Naive B cell (primary cell): ENCODE data around the gene ALDH3B2. TPM values are rescaled to one million over a fixed set of nuclear protein-coding genes. Genes with fewer than 3 reads are reported as not detected.
A peak's percentile ranks its signal among the peaks of the same experiment; 100 is the strongest.
"Not testable (repeated sequence)": the region's sequence is repeated elsewhere in the genome, so short reads cannot be mapped to it uniquely, and the experiment has no call there.

ENCODE experiments used
- ATAC-seq, 2 donors: fragments of 150-1000 bp; cut with Tn5 transposase; 2 replicates each; pipeline ENCODE4 v1.10.0; 2021; ENCODE audit warnings: low read depth in 2 of 2, mild to moderate bottlenecking in 2 of 2, moderate library complexity in 2 of 2
- DNase-seq: peaks from one replicate; pipeline ENCODE4 v3.0.0; 2022
- H3K27ac Mint-ChIP-seq, 6 donors: one replicate each; pipeline ENCODE4 v1.8.0; 2020 to 2022; ENCODE audit warnings: mild to moderate bottlenecking in 6 of 6, mixed read lengths in 6 of 6, moderate library complexity in 5 of 6, inconsistent platforms in 2 of 6
- H3K27me3 Mint-ChIP-seq, 3 donors: one replicate each; pipeline ENCODE4 v1.8.0; 2021 to 2022; ENCODE audit warnings: mixed read lengths in 3 of 3, mild to moderate bottlenecking in 1 of 3
- H3K36me3 Mint-ChIP-seq, 2 donors: one replicate each; pipeline ENCODE4 v1.8.0; 2020 to 2022; ENCODE audit warnings: mixed read lengths in 2 of 2, inconsistent platforms in 1 of 2, mild to moderate bottlenecking in 1 of 2
- H3K4me1 Mint-ChIP-seq, 3 donors: one replicate each; pipeline ENCODE4 v1.8.0; 2020 to 2022; ENCODE audit warnings: mixed read lengths in 3 of 3, inconsistent platforms in 1 of 3, mild to moderate bottlenecking in 1 of 3, moderate library complexity in 1 of 3
- H3K4me3 Mint-ChIP-seq, 8 donors: one replicate each; pipeline ENCODE4 v1.8.0; 2020 to 2022; ENCODE audit warnings: mild to moderate bottlenecking in 8 of 8, mixed read lengths in 8 of 8, moderate library complexity in 8 of 8, inconsistent platforms in 2 of 8
- H3K9me3 Mint-ChIP-seq, 7 donors: one replicate each; pipeline ENCODE4 v1.8.0; 2020 to 2022; ENCODE audit warnings: mixed read lengths in 7 of 7, mild to moderate bottlenecking in 5 of 7, inconsistent platforms in 2 of 7, moderate library complexity in 1 of 7
- polyA plus RNA-seq, 6 donors: library from polyadenylated mRNA; unstranded; fragments of 300-500 nt; fragmentation: Illumina TruSeq; gene quantifications; one replicate each; pipeline ENCODE4 v1.2.3, GENCODE V29; 2021; ENCODE audit warnings: low read depth in 6 of 6

ALDH3B2 gene
- polyA plus RNA-seq, 6 donors from 2014 or later: 0.30 to 2.4 (median 1.1) TPM; not detected in 3

DNA sequence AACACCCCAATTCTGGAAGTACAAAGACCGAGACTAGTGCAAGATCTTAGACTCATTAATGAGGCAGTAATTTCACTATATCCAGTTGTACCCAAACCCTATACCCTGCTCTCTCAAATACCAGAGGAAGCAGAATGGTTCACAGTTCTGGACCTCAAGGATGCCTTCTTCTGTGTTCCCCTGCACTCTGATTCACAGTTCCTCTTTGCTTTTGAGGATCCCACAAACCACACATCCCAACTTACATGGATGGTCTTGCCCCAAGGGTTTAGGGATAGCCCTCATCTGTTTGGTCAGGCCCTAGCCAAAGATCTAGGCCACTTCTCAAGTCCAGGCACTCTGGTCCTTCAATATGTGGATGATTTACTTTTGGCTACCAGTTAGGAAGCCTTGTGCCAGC, 50.6 kb downstream of the ALDH3B2 start:
- not testable (repeated sequence) for H3K27me3 Mint-ChIP-seq, H3K4me3 Mint-ChIP-seq, H3K9me3 Mint-ChIP-seq, H3K27ac Mint-ChIP-seq, ATAC-seq, DNase-seq, H3K36me3 Mint-ChIP-seq
- peaks cover 12 to 25% (median 14%) of the 10 kb centered on the region in 3 donors for H3K4me1 Mint-ChIP-seq

DNA sequence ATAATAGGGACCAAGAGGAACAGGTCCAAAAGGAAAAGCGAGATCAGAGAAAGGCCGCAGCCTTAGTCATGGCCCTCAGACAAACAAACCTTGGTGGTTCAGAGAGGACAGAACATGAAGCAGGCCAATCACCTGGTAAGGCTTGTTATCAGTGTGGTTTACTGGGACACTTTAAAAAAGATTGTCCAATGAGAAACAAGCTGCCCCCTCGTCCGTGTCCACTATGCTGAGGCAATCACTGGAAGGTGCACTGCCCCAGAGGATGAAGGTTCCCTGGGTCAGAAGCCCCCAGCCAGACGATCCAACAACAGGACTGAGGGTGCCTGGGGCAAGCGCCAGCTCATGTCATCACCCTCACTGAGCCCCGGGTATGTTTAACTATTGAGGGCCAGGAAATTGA, 51.5 kb downstream of the ALDH3B2 start:
- H3K27ac Mint-ChIP-seq, H3K4me3 Mint-ChIP-seq, H3K9me3 Mint-ChIP-seq, ATAC-seq, H3K36me3 Mint-ChIP-seq, H3K27me3 Mint-ChIP-seq, DNase-seq: not testable (repeated sequence)
- H3K4me1 Mint-ChIP-seq: peaks cover 8 to 21% (median 13%) of the 10 kb centered on the region in 3 donors

DNA sequence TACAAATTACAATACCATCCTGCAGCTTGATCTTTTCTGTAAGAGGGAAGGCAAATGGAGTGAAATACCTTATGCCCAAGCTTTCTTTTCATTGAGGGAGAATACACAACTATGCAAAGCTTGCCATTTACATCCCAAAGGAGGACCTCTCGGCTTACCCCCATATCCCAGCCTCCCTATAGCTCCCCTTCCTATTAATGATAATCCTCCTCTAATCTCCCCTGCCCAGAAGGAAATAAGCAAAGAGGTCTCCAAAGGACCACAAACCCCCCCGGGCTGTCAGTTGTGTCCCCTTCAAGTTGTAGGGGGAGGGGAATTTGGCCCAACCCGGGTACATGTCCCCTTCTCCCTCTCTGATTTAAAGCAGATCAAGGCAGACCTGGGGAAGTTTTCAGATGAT, 52.5 kb downstream of the ALDH3B2 start:
- H3K9me3 Mint-ChIP-seq, H3K27me3 Mint-ChIP-seq, H3K4me3 Mint-ChIP-seq, H3K27ac Mint-ChIP-seq, DNase-seq, H3K36me3 Mint-ChIP-seq, ATAC-seq: not testable (repeated sequence)
- peaks cover 11% of the 10 kb centered on the region in 3 donors for H3K4me1 Mint-ChIP-seq

DNA sequence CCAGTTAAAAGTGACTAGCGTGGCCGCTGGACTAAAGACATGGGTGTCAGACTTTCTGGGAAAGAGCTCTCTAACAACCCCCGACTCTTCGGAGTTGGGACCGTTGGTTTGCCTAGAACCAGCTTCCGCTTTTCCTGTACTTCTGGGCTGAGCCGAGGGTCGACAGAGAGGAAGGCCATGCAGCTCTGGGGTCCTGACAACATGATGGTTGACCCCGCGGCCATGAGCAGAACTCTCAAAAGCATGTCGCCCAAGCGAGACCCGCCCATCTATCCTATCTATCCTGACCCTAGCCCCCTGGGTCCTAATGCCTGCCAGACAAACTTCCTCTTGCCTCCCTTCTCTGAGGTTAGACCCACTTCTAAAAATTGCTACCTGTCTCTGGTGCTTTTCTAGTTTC, 53.8 kb downstream of the ALDH3B2 start:
- not testable (repeated sequence) for H3K27me3 Mint-ChIP-seq, H3K36me3 Mint-ChIP-seq, H3K4me3 Mint-ChIP-seq, H3K9me3 Mint-ChIP-seq, DNase-seq, ATAC-seq
- H3K4me1 Mint-ChIP-seq: peaks cover 16 to 22% (median 16%) of the 10 kb centered on the region in 3 donors
- peak overlapping the region in 1 of 6 donors; percentile 30 for H3K27ac Mint-ChIP-seq

DNA sequence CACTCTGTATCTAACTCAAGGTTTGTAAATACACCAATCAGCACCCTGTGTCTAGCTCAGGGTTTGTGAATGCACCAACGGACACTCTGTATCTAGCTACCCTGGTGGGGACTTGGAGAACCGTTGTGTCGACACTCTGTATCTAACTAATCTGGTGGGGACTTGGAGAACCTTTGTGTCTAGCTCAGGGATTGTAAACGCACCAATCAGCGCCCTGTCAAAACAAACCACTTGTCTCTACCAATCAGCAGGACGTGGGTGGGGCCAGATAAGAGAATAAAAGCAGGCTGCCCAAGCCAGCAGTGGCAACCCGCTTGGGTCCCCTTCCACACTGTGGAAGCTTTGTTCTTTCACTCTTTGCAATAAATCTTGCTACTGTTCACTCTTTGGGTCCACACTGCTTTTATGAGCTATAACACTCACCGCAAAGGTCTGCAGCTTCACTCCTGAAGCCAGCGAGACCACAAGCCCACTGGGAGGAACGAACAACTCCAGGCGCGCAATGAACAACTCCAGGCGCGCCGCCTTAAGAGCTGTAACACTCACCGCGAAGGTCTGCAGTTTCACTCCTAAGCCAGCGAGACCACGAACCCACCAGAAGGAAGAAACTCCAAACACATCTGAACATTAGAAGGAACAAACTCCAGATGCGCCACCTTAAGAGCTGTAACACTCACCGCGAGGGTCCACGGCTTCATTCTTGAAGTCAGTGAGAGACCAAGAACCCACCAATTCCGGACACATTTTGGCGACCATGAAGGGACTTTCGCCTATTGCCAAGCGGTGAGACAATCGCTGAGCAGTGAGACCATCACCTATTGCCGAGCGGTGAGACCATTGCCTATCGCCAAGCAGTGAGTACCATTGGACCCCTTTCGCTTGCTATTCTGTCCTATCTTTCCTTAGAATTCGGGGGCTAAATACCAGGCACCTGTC, 54.5 kb downstream of the ALDH3B2 start:
- H3K36me3 Mint-ChIP-seq, H3K9me3 Mint-ChIP-seq, H3K4me3 Mint-ChIP-seq, ATAC-seq, DNase-seq, H3K27me3 Mint-ChIP-seq: not testable (repeated sequence)
- H3K4me1 Mint-ChIP-seq: peaks cover 15 to 17% (median 16%) of the 10 kb centered on the region in 3 donors
- peak overlapping the region in 1 of 6 donors; percentile 76 for H3K27ac Mint-ChIP-seq

DNA sequence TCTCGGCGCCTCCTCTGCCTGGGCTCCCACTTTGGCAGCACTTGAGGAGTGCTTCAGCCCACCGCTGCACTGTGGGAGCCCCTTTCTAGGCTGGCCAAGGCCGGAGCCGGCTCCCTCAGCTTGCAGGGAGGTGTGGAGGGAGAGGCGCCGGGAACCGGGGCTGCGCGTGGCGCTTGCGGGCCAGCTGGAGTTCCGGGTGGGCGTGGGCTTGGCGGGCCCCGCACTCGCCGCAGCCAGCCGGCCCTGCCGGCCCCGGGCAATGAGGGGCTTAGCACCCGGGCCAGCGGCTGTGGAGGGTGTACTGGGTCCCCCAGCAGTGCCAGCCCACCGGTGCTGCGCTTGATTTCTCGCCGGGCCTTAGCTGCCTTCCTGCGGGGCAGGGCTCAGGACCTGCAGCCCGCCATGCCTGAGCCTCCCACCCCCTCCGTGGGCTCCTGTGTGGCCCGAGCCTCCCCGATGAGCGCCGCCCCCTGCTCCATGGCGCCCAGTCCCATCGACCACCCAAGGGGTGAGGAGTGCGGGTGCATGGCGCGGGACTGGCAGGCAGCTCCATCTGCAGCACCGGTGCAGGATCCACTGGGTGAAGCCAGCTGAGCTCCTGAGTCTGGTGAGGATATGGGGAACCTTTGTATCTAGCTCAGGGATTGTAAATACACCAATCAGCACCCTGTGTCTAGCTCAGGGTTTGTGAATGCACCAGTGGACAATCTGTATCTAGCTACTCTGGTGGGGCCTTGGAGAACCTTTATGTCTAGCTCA, 55.3 kb downstream of the ALDH3B2 start:
- not testable (repeated sequence) for DNase-seq, H3K36me3 Mint-ChIP-seq, H3K9me3 Mint-ChIP-seq, H3K4me3 Mint-ChIP-seq, ATAC-seq, H3K27me3 Mint-ChIP-seq
- Mint-ChIP-seq H3K27ac (peak overlapping the region in 1 of 6 donors; percentile 84), H3K4me1 (peaks cover 23 to 24% (median 24%) of the 10 kb centered on the region in 3 donors)

DNA sequence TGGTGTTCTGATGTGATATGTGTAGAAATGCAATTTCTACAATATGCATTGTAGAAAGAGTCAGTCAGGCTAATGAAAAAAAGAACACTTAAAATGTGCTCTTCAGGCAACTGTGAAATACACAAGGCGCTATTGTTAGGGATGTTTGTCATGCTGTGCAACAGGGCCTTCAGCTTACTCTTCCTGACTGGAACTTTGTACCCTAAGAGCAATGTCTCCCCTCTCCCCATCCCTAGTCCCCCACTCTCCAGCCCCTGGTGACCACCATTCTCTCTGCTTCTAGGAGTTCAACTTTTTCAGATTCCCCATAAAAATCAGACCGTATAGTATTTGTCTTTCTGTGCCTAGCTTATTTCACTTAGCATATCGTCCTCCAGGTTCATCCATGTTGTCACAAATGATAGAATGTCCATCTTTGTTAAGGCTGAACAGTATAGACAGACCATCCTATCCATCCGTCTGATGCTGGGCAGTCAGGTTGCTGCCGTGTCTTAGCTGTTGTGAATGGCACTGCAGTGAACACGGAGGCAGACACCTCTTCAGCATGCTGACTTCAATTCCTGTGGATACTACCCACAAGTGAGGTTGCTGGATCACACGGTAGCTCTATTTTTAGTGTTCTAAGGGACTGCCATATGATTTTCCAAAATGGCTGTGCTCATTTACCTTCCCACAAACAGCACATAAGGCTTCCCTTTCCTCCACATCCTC, 57.0 kb downstream of the ALDH3B2 start:
- no peak for DNase-seq
- peak overlapping the region in 4 of 8 donors; percentile 3 to 79 (median 57) for H3K4me3 Mint-ChIP-seq
- H3K9me3 Mint-ChIP-seq: no peaks in the 10 kb centered on the region
- H3K4me1 Mint-ChIP-seq: peaks cover 31 to 35% (median 32%) of the 10 kb centered on the region in 3 donors
- H3K27me3 Mint-ChIP-seq: no peaks in the 10 kb centered on the region
- peak overlapping the region in 3 of 6 donors; percentile 29 to 98 (median 77) for H3K27ac Mint-ChIP-seq
- ATAC-seq: no peak
- H3K36me3 Mint-ChIP-seq: no peaks in the 10 kb centered on the region

DNA sequence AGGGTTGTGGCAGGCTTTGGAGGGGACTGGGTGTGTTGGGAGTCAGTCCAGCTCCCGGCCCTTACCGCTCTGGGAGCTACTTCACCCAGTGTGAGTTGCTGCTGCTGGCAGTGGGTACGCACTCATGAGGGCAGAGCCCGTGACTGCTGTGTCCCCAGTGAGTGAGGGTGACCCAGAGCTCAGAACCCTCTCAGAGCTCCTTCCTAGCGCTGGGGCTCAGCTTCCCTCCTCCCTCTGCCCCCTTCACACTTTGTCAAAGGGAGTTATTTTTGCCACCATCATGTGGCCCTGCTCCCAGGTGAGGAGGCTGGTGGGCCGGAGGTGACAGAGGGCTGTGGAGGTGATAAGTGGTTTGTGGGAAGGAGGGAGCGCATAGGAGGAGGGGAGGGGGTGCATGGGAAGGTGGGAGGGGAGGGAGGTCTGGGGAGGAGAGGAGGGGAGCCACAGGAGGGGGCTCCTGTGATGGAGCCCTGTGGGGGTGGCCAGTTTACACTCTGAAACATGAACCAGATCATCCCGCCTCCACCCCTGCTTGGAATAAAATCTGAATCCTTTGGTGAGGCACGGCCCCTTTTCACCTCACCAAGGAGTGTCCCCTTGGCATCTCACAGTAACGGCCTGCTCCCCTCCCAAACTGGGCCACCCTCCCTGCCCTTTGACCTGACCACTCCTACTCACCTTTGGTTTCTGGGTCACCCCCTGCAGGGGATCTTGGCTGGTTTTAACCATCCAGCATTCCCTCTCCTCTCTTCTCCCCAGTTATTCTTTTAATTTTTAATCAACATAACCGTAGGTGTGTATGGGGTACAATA, 57.8 kb downstream of the ALDH3B2 start:
- Mint-ChIP-seq H3K36me3 (no peaks in the 10 kb centered on the region), H3K9me3 (no peaks in the 10 kb centered on the region), H3K27ac (peak overlapping the region in 4 of 6 donors; percentile 29 to 98 (median 65)), H3K27me3 (no peaks in the 10 kb centered on the region), H3K4me3 (peak overlapping the region in 6 of 8 donors; percentile 3 to 79 (median 46)), H3K4me1 (peaks cover 31 to 38% (median 32%) of the 10 kb centered on the region in 3 donors)
- ATAC-seq (no peak), DNase-seq (no peak)

DNA sequence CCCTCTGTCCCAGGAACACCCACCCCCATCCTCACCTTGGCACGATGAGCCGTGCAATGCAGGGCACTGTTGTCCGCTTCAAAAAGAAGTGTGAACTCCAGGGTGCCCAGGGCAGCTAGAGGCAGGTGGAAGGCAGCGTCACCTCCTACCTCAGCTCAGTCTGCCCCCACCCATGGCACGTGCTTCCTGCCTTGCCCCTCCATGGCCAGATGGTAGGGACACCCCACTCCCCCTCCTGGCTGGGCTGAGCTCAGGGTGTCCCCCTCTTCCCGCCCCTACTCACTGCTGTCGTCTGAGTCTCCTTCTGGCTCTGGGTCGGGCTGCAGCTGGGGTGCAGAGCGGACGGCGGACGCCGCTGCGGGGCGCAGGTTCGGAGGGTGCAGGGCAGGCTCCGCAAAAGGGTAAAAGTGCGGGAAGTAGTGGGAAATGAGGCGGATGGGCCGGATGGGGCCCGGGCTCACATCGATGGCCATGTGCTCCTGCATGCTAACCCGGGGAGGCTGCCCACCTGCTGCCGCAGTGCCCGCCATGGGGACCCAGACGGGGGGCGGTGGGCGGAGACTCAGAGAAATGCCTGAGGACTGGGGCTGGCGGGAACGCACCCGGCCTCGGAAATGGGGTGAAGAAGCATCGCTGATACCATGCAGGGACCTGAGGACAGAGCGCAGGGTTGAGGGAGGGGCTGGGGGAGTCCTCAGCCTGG, 58.5 kb downstream of the ALDH3B2 start:
- peak overlapping the region in 6 of 8 donors; percentile 3 to 79 (median 56) for H3K4me3 Mint-ChIP-seq
- no peak for ATAC-seq
- H3K4me1 Mint-ChIP-seq: peaks cover 31 to 38% (median 32%) of the 10 kb centered on the region in 3 donors
- no peaks in the 10 kb centered on the region for H3K36me3 Mint-ChIP-seq
- peak overlapping the region in 5 of 6 donors; percentile 18 to 98 (median 73) for H3K27ac Mint-ChIP-seq
- no peaks in the 10 kb centered on the region for H3K9me3 Mint-ChIP-seq
- peak; percentile 37 for DNase-seq
- no peaks in the 10 kb centered on the region for H3K27me3 Mint-ChIP-seq

DNA sequence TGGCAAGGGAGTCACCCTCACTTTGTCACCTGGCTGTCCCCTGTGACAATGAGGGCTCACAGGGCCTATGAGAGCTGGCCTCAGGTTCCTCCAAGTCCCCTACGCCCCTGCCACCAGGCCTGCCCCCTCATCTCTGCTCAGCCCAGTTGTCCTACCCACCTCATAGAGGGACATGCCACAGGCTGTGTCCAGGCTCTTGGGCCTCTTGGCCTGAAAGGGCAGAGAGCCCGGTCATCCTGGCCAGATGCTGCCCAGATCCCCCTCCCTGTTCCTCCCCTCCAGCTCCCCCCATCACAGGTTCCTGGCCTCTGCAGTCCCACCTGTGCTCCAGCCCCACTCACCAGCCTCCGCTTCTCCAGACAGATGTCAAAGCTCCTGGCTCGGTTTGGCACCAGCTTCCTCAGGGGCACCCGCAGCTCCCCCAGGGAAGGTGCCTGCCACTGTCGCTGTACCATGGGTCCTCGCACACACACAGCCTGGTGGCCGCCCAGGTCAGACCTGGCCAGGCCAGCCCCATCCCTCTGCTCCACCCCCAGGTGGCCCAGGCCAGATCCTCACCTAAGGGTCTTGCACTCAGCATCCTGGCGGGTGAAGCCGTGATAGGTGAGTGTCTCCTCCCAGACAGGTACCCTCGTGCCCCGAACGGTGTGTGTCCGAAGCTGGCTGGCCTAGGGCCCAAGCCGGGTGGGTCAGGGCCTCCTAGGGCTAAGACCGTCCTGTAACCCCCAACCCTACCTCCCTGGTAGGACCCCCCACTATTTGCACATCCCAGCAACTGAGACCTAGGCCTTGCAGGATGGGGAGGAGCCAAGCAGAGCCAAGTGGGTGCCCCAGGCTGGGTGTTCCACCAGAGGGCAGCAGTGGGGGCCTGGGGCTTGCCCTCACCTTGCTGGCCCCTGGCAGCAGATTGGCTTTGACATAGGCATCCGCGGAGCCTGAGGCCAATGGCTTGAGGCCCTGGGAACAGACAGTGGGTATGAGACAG, 59.4 kb downstream of the ALDH3B2 start:
- Mint-ChIP-seq H3K27ac (peak overlapping the region; percentile 98 to 99 (median 99)), H3K27me3 (no peaks in the 10 kb centered on the region), H3K9me3 (no peaks in the 10 kb centered on the region), H3K36me3 (no peaks in the 10 kb centered on the region), H3K4me3 (peak overlapping the region; percentile 79 to 87 (median 84)), H3K4me1 (peaks cover 31 to 38% (median 32%) of the 10 kb centered on the region in 3 donors)
- DNase-seq: no peak
- no peak for ATAC-seq
